SK-N-SH treated with all-trans-retinoic acid at 6 μM for 48 hours (cell line): ENCODE measurements around the gene SERINC3.

ENCODE experiments used
- ARNTL ChIP-seq: fragments of 450-650 bp; formaldehyde crosslinking; IDR thresholded peaks from 2 replicates; pipeline ENCODE4 v1.5.0; 2020; ENCODE audit warnings: low read depth, mild to moderate bottlenecking, moderate library complexity, borderline replicate concordance
- OSR1 ChIP-seq: fragments of 250-450 bp; sonication (Bioruptor Pico); IDR thresholded peaks from 2 replicates; pipeline ENCODE4 v1.8.0; 2022; ENCODE audit warnings: moderate library complexity, mild to moderate bottlenecking, inconsistent platforms
- SNAI2 ChIP-seq: fragments of 250-450 bp; sonication (Bioruptor Pico); IDR thresholded peaks from 2 replicates; pipeline ENCODE4 v1.5.0; 2020; ENCODE audit warnings: mild to moderate bottlenecking, moderate library complexity
- ZC3H10 ChIP-seq: fragments of 250-450 bp; sonication (Bioruptor Pico); IDR thresholded peaks from 2 replicates; pipeline ENCODE4 v1.5.1; 2021; ENCODE audit warnings: mild to moderate bottlenecking, moderate library complexity
- TF ChIP-seq, protein P1 (sequence below): fragments of 250-450 bp; sonication (Bioruptor Pico); IDR thresholded peaks from 2 replicates; pipeline ENCODE4 v1.8.0; 2021; ENCODE audit warnings: low read depth, mild to moderate bottlenecking, moderate library complexity, borderline replicate concordance
- TF ChIP-seq, protein P2 (sequence below): fragments of 250-450 bp; sonication (Bioruptor Pico); IDR thresholded peaks from 2 replicates; pipeline ENCODE4 v1.8.0; 2020; ENCODE audit warnings: mild to moderate bottlenecking, moderate library complexity, borderline replicate concordance

DNA sequence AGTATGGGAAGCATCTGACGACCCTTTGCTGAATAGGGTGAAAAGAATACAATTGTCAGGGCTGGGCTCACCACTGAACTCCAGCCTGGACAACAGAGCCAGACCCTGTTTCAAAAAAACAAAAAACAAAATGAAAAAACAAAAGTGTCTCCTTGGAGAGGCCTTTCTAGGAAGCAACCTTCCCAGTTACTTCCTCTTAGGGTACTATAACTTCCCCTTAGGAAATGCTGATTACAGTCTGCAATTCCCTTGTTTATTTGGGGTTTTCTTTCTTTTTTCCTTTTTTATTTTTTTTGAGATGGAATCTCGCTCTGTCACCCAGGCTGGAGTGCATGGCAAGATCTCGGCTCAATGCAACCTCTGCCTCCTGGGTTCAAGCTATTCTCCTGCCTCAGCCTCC lies 66.7 kb downstream of the SERINC3 start:
- TF ChIP-seq, protein P1, sequence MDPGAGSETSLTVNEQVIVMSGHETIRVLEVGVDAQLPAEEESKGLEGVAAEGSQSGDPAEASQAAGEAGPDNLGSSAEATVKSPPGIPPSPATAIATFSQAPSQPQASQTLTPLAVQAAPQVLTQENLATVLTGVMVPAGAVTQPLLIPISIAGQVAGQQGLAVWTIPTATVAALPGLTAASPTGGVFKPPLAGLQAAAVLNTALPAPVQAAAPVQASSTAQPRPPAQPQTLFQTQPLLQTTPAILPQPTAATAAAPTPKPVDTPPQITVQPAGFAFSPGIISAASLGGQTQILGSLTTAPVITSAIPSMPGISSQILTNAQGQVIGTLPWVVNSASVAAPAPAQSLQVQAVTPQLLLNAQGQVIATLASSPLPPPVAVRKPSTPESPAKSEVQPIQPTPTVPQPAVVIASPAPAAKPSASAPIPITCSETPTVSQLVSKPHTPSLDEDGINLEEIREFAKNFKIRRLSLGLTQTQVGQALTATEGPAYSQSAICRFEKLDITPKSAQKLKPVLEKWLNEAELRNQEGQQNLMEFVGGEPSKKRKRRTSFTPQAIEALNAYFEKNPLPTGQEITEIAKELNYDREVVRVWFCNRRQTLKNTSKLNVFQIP (CRISPR knock-in tag), result no peak
- TF ChIP-seq OSR1, result no peak
- TF ChIP-seq SNAI2 (CRISPR knock-in tag), result no peak
- TF ChIP-seq ARNTL (CRISPR knock-in tag), result no peak
- TF ChIP-seq, protein P2, sequence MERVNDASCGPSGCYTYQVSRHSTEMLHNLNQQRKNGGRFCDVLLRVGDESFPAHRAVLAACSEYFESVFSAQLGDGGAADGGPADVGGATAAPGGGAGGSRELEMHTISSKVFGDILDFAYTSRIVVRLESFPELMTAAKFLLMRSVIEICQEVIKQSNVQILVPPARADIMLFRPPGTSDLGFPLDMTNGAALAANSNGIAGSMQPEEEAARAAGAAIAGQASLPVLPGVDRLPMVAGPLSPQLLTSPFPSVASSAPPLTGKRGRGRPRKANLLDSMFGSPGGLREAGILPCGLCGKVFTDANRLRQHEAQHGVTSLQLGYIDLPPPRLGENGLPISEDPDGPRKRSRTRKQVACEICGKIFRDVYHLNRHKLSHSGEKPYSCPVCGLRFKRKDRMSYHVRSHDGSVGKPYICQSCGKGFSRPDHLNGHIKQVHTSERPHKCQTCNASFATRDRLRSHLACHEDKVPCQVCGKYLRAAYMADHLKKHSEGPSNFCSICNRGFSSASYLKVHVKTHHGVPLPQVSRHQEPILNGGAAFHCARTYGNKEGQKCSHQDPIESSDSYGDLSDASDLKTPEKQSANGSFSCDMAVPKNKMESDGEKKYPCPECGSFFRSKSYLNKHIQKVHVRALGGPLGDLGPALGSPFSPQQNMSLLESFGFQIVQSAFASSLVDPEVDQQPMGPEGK (CRISPR knock-in tag), result no peak
- TF ChIP-seq ZC3H10 (CRISPR knock-in tag), result no peak
